ENCODE data around the gene LPIN1. TPM values are rescaled to one million over a fixed set of nuclear protein-coding genes. Genes with fewer than 3 reads are reported as not detected.

LPIN1 gene, protein sequence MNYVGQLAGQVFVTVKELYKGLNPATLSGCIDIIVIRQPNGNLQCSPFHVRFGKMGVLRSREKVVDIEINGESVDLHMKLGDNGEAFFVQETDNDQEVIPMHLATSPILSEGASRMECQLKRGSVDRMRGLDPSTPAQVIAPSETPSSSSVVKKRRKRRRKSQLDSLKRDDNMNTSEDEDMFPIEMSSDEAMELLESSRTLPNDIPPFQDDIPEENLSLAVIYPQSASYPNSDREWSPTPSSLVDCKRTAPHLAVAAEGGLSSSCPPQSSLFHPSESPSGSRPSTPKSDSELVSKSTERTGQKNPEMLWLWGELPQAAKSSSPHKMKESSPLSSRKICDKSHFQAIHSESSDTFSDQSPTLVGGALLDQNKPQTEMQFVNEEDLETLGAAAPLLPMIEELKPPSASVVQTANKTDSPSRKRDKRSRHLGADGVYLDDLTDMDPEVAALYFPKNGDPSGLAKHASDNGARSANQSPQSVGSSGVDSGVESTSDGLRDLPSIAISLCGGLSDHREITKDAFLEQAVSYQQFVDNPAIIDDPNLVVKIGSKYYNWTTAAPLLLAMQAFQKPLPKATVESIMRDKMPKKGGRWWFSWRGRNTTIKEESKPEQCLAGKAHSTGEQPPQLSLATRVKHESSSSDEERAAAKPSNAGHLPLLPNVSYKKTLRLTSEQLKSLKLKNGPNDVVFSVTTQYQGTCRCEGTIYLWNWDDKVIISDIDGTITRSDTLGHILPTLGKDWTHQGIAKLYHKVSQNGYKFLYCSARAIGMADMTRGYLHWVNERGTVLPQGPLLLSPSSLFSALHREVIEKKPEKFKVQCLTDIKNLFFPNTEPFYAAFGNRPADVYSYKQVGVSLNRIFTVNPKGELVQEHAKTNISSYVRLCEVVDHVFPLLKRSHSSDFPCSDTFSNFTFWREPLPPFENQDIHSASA
- total RNA-seq (2021) (12.2 to 14.5 TPM (median 13.9 TPM) in 3 replicates), Bru-seq, nascent RNA (percentile 55 among the genes with signal in this experiment)
- long read RNA-seq, experiment 1, full-length matches to known transcripts = 14 of 39 reads
- long read RNA-seq, experiment 1, partial matches to known transcripts = 6 of 39 reads
- long read RNA-seq, experiment 1, other reads (novel, unspliced or antisense) = 19 of 39 reads
- long read RNA-seq, experiment 2, partial matches to known transcripts = 2 of 12 reads
- long read RNA-seq, experiment 2, other reads (novel, unspliced or antisense) = 10 of 12 reads
- long read RNA-seq, experiment 3, partial matches to known transcripts = 1 of 1 reads
- long read RNA-seq, experiment 3, other reads (novel, unspliced or antisense) = 0 of 1 reads

DNA sequence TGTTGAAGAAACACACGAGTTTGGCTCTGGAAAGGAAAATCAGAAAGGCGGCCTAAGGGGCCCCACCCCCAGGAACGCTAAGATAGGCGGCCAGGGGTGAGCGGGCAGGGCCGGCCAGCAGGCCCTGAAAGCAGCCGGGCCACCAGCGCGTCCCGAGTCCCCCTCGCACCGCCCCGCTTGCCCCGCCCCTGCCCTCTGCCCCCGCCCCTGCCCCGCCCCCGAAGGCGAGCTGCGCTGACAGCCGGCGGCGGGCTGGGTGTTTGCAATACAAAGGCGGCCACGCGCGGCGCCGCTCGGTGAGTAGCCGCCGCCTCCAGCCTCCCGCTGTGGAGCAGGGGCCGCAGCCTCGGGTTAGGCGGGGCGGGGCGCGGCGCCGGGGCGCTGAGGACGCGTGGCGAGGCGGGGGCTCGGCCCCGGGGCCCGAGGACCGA lies at the start of gene LPIN1:
Gene LPIN1 (plus strand): TSS at position 257 of the 431 bp plus-strand sequence. CDS start 18,910 bp downstream, outside the sequence.
- peaks cover 77% of the 10 kb centered on the region for H3K4me1 Mint-ChIP-seq
- POLR2A ChIA-PET = interaction anchor here (1.1 to 1.2 kb wide), 2 partner anchors 8 to 66 kb away, joined by 3 read pairs; no protein-coding TSS in a partner anchor

DNA sequence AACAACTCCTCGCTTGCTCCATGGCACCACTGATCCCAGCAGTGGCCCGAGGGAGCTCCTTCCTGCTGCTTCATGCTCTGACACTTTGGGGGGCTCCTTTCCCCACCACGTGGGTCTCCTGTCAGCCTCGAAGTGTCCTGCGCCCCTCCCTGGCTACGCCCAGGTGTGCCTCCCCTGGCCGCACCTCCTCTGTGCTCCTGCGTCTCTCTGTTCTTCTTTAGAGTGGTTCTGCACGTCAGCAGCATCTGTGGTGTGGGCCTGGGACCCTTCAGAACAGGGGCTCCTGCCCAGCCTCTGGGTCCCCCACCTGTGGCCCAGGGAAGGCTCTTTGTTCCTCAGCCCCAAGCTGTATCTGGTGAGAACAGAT lies 49.7 kb upstream of the LPIN1 start:
- Mint-ChIP-seq H3K4me1 (no peaks in the 10 kb centered on the region), H3K36me3 (no peaks in the 10 kb centered on the region), H3K9me3 (no peaks in the 10 kb centered on the region), H3K4me3 (no peak overlapping the region), H3K27ac (no peak overlapping the region), H3K27me3 (ENCODE audit: low read depth) (no peaks in the 10 kb centered on the region)
- DNase-seq (ENCODE audit: low spot score) (no peak), ATAC-seq (no peak)
- CTCF ChIA-PET = interaction anchor here (0.7 to 2.8 kb wide), 6 partner anchors 9 to 88 kb away, joined by 3 to 20 read pairs (median 10); no protein-coding TSS in a partner anchor
- POLR2A ChIA-PET = no interaction called here
- TF ChIP-seq ELF4 (CRISPR knock-in tag; IDR thresholded peaks at IDR 0.05; ENCODE audit: low read depth) (no peak), RORB (CRISPR knock-in tag; IDR thresholded peaks at IDR 0.05) (no peak), FOXK1 (CRISPR knock-in tag; IDR thresholded peaks at IDR 0.05) (no peak)
- TF ChIP-seq, protein P1, sequence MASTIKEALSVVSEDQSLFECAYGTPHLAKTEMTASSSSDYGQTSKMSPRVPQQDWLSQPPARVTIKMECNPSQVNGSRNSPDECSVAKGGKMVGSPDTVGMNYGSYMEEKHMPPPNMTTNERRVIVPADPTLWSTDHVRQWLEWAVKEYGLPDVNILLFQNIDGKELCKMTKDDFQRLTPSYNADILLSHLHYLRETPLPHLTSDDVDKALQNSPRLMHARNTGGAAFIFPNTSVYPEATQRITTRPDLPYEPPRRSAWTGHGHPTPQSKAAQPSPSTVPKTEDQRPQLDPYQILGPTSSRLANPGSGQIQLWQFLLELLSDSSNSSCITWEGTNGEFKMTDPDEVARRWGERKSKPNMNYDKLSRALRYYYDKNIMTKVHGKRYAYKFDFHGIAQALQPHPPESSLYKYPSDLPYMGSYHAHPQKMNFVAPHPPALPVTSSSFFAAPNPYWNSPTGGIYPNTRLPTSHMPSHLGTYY (CRISPR knock-in tag; IDR thresholded peaks at IDR 0.05) = no peak

More for the DNA sequence above, at the start of gene LPIN1:
- DNase-seq (ENCODE audit: low spot score) (peak; percentile 86), ATAC-seq (peak; percentile 67)
- Mint-ChIP-seq H3K36me3 (no peaks in the 10 kb centered on the region), H3K27me3 (ENCODE audit: low read depth) (peaks cover 13% of the 10 kb centered on the region), H3K9me3 (no peaks in the 10 kb centered on the region; the same call in 1 of the 2 replicates), H3K27ac (peak within 1 kb of the TSS; percentile 78), H3K4me3 (peak within 1 kb of the TSS; percentile 64)
- TF ChIP-seq, protein P2, sequence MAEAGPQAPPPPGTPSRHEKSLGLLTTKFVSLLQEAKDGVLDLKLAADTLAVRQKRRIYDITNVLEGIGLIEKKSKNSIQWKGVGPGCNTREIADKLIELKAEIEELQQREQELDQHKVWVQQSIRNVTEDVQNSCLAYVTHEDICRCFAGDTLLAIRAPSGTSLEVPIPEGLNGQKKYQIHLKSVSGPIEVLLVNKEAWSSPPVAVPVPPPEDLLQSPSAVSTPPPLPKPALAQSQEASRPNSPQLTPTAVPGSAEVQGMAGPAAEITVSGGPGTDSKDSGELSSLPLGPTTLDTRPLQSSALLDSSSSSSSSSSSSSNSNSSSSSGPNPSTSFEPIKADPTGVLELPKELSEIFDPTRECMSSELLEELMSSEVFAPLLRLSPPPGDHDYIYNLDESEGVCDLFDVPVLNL (CRISPR knock-in tag; IDR thresholded peaks at IDR 0.05; ENCODE audit: borderline replicate concordance, low read depth) = no peak
- TF ChIP-seq, protein P3, sequence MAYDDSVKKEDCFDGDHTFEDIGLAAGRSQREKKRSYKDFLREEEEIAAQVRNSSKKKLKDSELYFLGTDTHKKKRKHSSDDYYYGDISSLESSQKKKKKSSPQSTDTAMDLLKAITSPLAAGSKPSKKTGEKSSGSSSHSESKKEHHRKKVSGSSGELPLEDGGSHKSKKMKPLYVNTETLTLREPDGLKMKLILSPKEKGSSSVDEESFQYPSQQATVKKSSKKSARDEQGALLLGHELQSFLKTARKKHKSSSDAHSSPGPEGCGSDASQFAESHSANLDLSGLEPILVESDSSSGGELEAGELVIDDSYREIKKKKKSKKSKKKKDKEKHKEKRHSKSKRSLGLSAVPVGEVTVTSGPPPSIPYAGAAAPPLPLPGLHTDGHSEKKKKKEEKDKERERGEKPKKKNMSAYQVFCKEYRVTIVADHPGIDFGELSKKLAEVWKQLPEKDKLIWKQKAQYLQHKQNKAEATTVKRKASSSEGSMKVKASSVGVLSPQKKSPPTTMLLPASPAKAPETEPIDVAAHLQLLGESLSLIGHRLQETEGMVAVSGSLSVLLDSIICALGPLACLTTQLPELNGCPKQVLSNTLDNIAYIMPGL (CRISPR knock-in tag; IDR thresholded peaks at IDR 0.05) = no peak
- TF ChIP-seq ZNF232 (CRISPR knock-in tag; IDR thresholded peaks at IDR 0.05) (0 out of 2 replicates have a peak, but pooled peaks have one; percentile 12), TEAD1 (CRISPR knock-in tag; IDR thresholded peaks at IDR 0.05) (no peak), CREM (CRISPR knock-in tag; IDR thresholded peaks at IDR 0.05) (no peak), KAT7 (CRISPR knock-in tag; IDR thresholded peaks at IDR 0.05; ENCODE audit: borderline replicate concordance) (peak; percentile 69; the same call in 1 of the 2 replicates), GRHL2 (CRISPR knock-in tag; IDR thresholded peaks at IDR 0.05; ENCODE audit: insufficient replicate concordance, severe bottlenecking) (no peak), SP1 (CRISPR knock-in tag; conservative IDR thresholded peaks at IDR 0.05) (peak; percentile 68), JAZF1 (CRISPR knock-in tag; IDR thresholded peaks at IDR 0.05) (no peak), ZNF121 (CRISPR knock-in tag; IDR thresholded peaks at IDR 0.05) (no peak), FOXJ3 (CRISPR knock-in tag; IDR thresholded peaks at IDR 0.05; ENCODE audit: borderline replicate concordance) (no peak), TP53 (CRISPR knock-in tag; IDR thresholded peaks at IDR 0.05) (no peak), HMGA2 (CRISPR knock-in tag; IDR thresholded peaks at IDR 0.05) (no peak)
- TF ChIP-seq, protein P4, sequence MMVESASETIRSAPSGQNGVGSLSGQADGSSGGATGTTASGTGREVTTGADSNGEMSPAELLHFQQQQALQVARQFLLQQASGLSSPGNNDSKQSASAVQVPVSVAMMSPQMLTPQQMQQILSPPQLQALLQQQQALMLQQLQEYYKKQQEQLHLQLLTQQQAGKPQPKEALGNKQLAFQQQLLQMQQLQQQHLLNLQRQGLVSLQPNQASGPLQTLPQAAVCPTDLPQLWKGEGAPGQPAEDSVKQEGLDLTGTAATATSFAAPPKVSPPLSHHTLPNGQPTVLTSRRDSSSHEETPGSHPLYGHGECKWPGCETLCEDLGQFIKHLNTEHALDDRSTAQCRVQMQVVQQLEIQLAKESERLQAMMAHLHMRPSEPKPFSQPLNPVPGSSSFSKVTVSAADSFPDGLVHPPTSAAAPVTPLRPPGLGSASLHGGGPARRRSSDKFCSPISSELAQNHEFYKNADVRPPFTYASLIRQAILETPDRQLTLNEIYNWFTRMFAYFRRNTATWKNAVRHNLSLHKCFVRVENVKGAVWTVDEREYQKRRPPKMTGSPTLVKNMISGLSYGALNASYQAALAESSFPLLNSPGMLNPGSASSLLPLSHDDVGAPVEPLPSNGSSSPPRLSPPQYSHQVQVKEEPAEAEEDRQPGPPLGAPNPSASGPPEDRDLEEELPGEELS (CRISPR knock-in tag; IDR thresholded peaks at IDR 0.05) = peak; percentile 51; the same call in 1 of the 2 replicates
- TF ChIP-seq, protein P5, sequence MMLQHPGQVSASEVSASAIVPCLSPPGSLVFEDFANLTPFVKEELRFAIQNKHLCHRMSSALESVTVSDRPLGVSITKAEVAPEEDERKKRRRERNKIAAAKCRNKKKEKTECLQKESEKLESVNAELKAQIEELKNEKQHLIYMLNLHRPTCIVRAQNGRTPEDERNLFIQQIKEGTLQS (CRISPR knock-in tag; conservative IDR thresholded peaks at IDR 0.05) = no peak
- CTCF ChIA-PET = interaction anchor here (0.6 to 4.6 kb wide), 11 partner anchors 8 to 933 kb away, joined by 3 to 64 read pairs (median 4); no protein-coding TSS in a partner anchor
